ENCODE results near the gene CMPK2.

CMPK2 gene

GRCh38 chr2:6800553-6800952 lies 65.2 kb downstream of the CMPK2 start:
- no peak for DNase-seq

All from T-helper 9 cell (primary cell).